Left renal cortex interstitium (tissue), 4 donors: ENCODE data around the gene ADPGK. TPM values are rescaled to one million over a fixed set of nuclear protein-coding genes. Genes with fewer than 3 reads are reported as not detected.
"Not testable (repeated sequence)": the region's sequence is repeated elsewhere in the genome, so short reads cannot be mapped to it uniquely, and the experiment has no call there.

Source experiments
- DNase-seq, 4 donors: peaks; one replicate each; pipeline ENCODE4 v3.0.0-alpha.2; 2013; ENCODE audit warnings: low read depth in 4 of 4, low spot score in 2 of 4, missing footprints in 1 of 4
- polyA plus RNA-seq, 4 donors: library from polyadenylated mRNA; unstranded; fragments of 120-200 nt; gene quantifications; one replicate each; pipeline ENCODE4 v1.2.1, GENCODE V29; 2013; ENCODE audit not compliant: insufficient read length in 4 of 4

ADPGK gene
- polyA plus RNA-seq = 10 to 100 TPM; 50.3 to 67.1 (median 57.4) TPM

GRCh38 chr15:72783640-72784455 is at the start of gene ADPGK:
Gene ADPGK, minus strand, starts transcription at chr15:72783758. Its CDS starts 67 bp downstream, at chr15:72783691.
- DNase-seq = peak; percentile 90 to 94 (median 94)

GRCh38 chr15:72827226-72827625 is 43.7 kb upstream of the ADPGK start:
- no peak for DNase-seq

- DNase-seq = no peak
These were observed 43.1 kb upstream of the ADPGK start for GRCh38 chr15:72826611-72827010.

GRCh38 chr15:72825829-72826228 is 42.3 kb upstream of the ADPGK start:
- no peak for DNase-seq

- no peak for DNase-seq
These were observed 41.2 kb upstream of the ADPGK start for GRCh38 chr15:72824781-72825180.

- DNase-seq = peak in 1 of 4 donors; percentile 7
These were observed 40.6 kb upstream of the ADPGK start for GRCh38 chr15:72824112-72824511.

GRCh38 chr15:72820278-72820677 is 36.7 kb upstream of the ADPGK start:
- DNase-seq = no peak

- no peak for DNase-seq
These were observed 35.1 kb upstream of the ADPGK start for GRCh38 chr15:72818632-72819031.

GRCh38 chr15:72813345-72814004 is 29.9 kb upstream of the ADPGK start:
- DNase-seq = no peak

GRCh38 chr15:72809329-72809728 is 25.8 kb upstream of the ADPGK start:
- no peak for DNase-seq

GRCh38 chr15:72807346-72807745 is 23.8 kb upstream of the ADPGK start:
- not testable (repeated sequence) for DNase-seq

GRCh38 chr15:72803006-72803405 is 19.4 kb upstream of the ADPGK start:
- no peak for DNase-seq

- no peak for DNase-seq
These were observed 18.2 kb upstream of the ADPGK start for GRCh38 chr15:72801590-72802325.

GRCh38 chr15:72800833-72801481 is 17.4 kb upstream of the ADPGK start:
- no peak for DNase-seq

GRCh38 chr15:72797834-72798233 is 14.3 kb upstream of the ADPGK start:
- no peak for DNase-seq

- no peak for DNase-seq
These were observed 13.8 kb upstream of the ADPGK start for GRCh38 chr15:72797338-72797689.

- no peak for DNase-seq
These were observed 13.2 kb upstream of the ADPGK start for GRCh38 chr15:72796515-72797337.

GRCh38 chr15:72796210-72796514 is 12.6 kb upstream of the ADPGK start:
- no peak for DNase-seq

- no peak for DNase-seq
These were observed 10.5 kb upstream of the ADPGK start for GRCh38 chr15:72793766-72794660.
